Epidermal melanocyte (primary cell): ENCODE results near the gene LAMA1.

Source experiments
- DNase-seq: peaks from one replicate; pipeline ENCODE4 v3.0.0; 2011; ENCODE audit warnings: low spot score; ENCODE audit not compliant: insufficient read length

The LAMA1 gene

GRCh38 chr18:6994771-6995430 lies 122.7 kb downstream of the LAMA1 start:
- no peak for DNase-seq

DNA sequence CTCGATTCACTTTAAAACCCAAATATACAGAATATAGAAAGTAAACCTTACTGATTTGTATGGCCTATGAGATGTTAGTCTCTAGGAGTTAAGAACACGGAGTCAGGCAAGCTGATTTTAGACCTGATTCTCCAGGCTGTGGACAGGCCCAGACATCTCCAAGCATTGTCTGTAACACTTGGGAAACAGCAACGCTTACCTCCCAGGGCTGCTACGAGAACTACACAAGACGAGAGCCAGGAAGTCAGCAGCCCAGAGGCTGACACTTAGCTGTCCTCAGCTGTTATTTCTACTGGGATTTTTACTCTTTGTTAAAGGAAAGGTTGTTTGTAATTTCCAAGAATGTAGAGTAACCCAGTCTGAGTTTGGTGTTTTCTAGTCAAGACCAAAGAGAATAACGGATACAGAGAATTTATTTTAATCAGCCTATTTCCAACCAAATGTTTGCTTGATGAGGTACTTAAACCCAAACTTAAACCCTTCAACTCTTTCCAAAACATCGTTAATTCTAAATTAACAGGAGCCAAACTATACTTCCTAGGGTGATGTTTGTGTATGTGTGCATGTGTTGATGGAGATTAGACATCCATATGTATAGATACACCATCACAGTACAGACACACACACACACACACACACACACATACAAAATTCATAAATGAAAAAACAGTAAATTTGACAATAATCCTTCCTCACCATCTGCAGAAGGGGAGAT lies 123.4 kb downstream of the LAMA1 start:
- no peak for DNase-seq

DNA sequence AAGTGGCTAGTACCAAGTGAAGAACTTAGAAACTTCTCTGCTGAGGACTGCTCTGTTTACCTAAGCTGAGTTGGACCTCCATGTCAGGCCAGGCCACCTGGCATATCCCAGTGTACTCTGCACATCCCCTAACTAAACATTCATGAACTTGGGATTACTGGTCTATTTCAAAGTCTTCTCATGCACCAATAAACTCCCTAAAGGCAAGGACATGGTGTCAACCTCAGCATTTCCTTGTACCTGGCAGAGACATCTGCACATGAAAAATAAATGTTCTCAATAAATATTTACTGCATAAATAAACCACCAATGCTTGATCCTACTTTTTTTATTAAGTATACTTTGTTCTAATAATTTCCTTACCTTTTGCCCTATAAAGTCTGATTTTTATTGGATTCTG lies 124.8 kb downstream of the LAMA1 start:
- DNase-seq: no peak

DNA sequence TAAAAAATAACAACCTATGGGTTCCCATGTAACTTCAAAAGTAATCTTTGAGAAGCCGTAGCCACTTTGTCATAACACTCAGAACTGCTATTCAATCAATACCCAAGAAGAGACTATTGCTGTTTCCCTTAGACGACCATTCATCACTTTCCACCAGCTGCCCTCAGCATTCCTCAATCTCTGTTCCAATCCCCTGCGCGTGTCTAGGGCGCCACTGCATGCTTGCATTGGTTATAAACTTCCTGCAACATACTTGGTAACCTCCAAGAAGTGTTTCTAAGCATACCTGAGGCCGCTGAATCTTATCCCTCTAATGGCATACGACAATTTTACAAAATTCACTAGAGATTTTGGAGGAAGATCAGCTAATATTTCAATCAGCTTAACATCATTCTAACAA lies 134.2 kb downstream of the LAMA1 start:
- DNase-seq: no peak

- no peak for DNase-seq
These were observed 135.2 kb downstream of the LAMA1 start for GRCh38 chr18:6982398-6982797.

DNA sequence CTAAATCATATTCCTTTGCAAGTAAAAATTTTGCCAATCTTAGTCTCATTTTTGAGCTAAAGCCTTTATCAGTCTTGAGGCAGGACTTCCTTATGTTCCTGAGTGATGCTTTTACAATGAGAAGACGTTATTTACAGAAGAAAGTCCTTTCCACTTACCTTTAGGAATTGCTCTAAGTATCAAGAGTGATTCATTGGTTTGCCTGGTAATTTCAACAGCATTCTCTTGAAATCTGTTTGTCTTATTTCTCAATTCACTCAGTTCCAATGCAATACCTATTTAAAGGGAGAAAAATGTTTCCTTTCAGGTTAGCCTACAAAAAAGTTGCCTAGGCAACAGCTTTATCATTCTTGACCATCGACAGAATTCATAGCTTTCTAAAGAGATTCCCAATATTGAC lies 137.2 kb downstream of the LAMA1 start:
- DNase-seq: no peak

- no peak for DNase-seq
These were observed 137.6 kb downstream of the LAMA1 start for GRCh38 chr18:6979954-6980353.

- no peak for DNase-seq
These were observed 140.7 kb downstream of the LAMA1 start for GRCh38 chr18:6976935-6977334.

GRCh38 chr18:6975084-6975483 lies 142.5 kb downstream of the LAMA1 start:
- DNase-seq: no peak

DNA sequence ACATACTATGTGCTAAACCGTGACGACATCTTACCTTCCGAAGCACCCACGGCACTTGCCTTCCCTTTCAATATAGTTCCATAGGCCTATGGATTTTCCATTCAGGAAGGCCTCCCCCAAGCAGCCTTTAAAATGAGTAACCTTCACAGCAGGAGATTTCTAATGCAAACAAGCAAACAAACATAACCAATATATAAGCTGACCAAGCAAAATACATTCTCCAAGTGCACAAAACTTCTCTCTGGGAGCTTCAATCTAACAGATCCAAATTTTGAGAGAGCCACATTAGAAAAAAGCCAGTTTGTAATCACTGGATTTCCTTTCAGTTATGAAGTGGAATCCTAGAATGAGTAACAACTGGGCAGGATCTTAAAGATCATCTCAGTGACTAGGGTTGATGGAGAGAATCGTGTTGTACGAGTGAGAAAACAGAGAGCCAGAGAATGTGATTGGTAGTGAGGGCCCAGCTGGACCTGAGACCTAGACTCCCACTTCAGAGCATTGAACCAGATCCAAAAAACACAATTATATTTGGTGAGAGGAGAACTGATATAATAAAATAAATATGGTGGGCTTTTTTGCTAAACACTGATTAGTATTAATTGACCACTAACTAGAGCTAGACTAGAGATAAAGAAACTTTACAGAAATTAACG lies 145.6 kb downstream of the LAMA1 start:
- DNase-seq: no peak

GRCh38 chr18:6963452-6964097 lies 154.0 kb downstream of the LAMA1 start:
- no peak for DNase-seq

- no peak for DNase-seq
These were observed 154.8 kb downstream of the LAMA1 start for GRCh38 chr18:6962571-6963451.

GRCh38 chr18:6961331-6961730 lies 156.3 kb downstream of the LAMA1 start:
- no peak for DNase-seq

- DNase-seq: no peak
These were observed 156.9 kb downstream of the LAMA1 start for GRCh38 chr18:6960656-6961055.

- no peak for DNase-seq
These were observed 157.5 kb downstream of the LAMA1 start for GRCh38 chr18:6960124-6960523.

- no peak for DNase-seq
These were observed 158.5 kb downstream of the LAMA1 start for GRCh38 chr18:6959110-6959509.

DNA sequence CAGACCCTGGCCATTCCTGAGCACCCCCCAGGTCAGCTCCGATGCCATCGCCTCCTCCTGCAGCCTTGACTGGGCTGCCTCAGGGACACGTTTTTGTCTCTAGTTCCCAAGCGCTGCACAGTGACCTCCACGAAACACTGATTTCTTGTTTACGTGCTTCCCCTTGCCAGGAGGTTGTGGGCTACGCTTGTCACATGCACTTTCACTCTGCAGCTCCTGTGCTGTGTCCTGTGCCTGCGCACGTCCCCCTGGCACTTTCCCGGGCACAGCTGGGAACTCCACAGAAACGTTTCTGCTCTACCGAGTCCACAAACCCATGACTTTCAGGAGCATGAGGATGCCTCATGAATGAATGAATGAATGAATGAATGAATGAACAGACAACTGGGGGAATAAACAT lies 160.6 kb downstream of the LAMA1 start:
- no peak for DNase-seq

DNA sequence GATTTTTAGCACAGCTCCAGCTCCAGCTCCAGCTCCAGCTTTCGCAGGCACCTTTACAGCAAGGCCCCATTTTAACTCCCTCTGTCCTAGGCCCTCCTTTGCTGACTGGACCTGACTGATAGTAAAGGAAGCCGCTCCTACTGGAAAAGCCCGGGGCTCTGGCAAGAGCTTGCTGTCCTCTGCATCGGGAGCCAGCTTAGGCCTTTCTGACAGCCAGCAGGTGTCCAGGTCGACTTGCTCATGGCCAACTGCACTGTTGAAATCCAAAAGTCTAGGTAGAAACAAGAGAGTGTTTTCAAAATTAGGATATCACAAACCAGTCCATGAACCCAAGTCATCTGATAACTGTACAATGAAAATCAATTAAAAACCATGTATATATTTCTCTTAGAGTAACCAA lies 161.1 kb downstream of the LAMA1 start:
- DNase-seq: no peak

DNA sequence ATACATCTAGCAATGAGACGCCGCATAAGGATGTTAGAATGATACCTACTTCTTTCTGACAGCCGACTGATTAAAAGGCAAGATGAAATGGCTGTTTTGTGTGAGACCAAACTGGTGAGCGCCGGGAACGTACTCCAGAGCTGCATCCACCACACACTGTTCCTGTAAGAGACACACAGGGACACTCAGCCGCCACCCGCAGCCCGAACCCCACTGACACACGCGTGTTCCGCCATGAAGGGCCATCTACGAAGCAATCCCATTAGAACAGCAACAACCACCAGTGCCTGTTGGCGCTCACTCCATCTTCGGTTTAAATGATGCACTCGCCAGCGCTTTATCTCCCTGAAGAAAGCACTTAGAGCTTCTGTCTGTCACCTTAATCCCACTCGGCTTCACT lies 162.3 kb downstream of the LAMA1 start:
- no peak for DNase-seq

GRCh38 chr18:6954501-6954900 lies 163.1 kb downstream of the LAMA1 start:
- no peak for DNase-seq
